ENCODE measurements around the gene OAS1.

OAS1 gene

DNA sequence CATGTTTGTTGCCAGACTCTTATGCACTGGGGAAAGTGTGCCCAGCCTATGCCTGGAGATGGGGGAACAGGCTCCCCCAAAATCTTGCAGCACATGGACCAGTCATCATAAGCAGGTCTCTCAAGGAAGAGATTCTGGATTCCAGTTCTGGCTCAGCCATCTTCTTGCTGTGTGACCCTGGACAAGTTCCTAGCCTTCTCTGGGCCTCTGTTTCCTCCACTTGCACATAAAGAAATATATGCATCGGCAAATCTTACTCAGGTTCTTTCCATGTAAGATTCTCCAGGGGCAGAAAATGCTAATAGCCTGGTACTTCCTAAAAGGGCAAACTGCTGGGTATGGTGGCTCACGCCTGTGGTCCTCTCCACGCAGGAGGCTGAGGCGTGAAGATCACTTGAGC is 38.8 kb downstream of the OAS1 start:
- no peak for TF ChIP-seq CEBPB (IDR thresholded peaks at IDR 0.05)
- no peak for TF ChIP-seq FOXM1 (IDR thresholded peaks at IDR 0.05; ENCODE audit: borderline replicate concordance, low read depth)
- no peak for TF ChIP-seq USF1 (IDR thresholded peaks at IDR 0.05)
- TF ChIP-seq ZBTB7A (IDR thresholded peaks at IDR 0.05; ENCODE audit: low read depth), result no peak
- no peak for TF ChIP-seq TCF12 (IDR thresholded peaks at IDR 0.05; ENCODE audit: low read depth)
- no peak for TF ChIP-seq CREB1 (IDR thresholded peaks at IDR 0.05; ENCODE audit: low read depth)
- no peak for TF ChIP-seq YY1 (IDR thresholded peaks at IDR 0.05; ENCODE audit: low read depth)
- TF ChIP-seq MAX (IDR thresholded peaks at IDR 0.05), result no peak
- TF ChIP-seq TAF1 (IDR thresholded peaks at IDR 0.05; ENCODE audit: low read depth), result no peak
- no peak for TF ChIP-seq RAD21 (IDR thresholded peaks at IDR 0.05; ENCODE audit: low read depth)
- TF ChIP-seq EGR1 (IDR thresholded peaks at IDR 0.05), result no peak
- TF ChIP-seq EP300 (IDR thresholded peaks at IDR 0.05; ENCODE audit: borderline replicate concordance), result no peak
- TF ChIP-seq TEAD4 (IDR thresholded peaks at IDR 0.05), result no peak
- no peak for TF ChIP-seq REST (IDR thresholded peaks at IDR 0.05; ENCODE audit: low read depth)
- no peak for TF ChIP-seq NFIC (IDR thresholded peaks at IDR 0.05)

GRCh38 chr12:112946236-112947000 is 39.7 kb downstream of the OAS1 start:
- no peak for TF ChIP-seq RAD21 (IDR thresholded peaks at IDR 0.05; ENCODE audit: low read depth)
- TF ChIP-seq MAX (IDR thresholded peaks at IDR 0.05), result no peak
- TF ChIP-seq USF1 (IDR thresholded peaks at IDR 0.05), result no peak
- no peak for TF ChIP-seq CEBPB (IDR thresholded peaks at IDR 0.05)
- TF ChIP-seq TEAD4 (IDR thresholded peaks at IDR 0.05), result no peak
- TF ChIP-seq CREB1 (IDR thresholded peaks at IDR 0.05; ENCODE audit: low read depth), result no peak
- no peak for TF ChIP-seq EP300 (IDR thresholded peaks at IDR 0.05; ENCODE audit: borderline replicate concordance)
- no peak for TF ChIP-seq EGR1 (IDR thresholded peaks at IDR 0.05)
- no peak for TF ChIP-seq REST (IDR thresholded peaks at IDR 0.05; ENCODE audit: low read depth)
- no peak for TF ChIP-seq FOXM1 (IDR thresholded peaks at IDR 0.05; ENCODE audit: borderline replicate concordance, low read depth)
- TF ChIP-seq TCF12 (IDR thresholded peaks at IDR 0.05; ENCODE audit: low read depth), result no peak
- TF ChIP-seq TAF1 (IDR thresholded peaks at IDR 0.05; ENCODE audit: low read depth), result no peak
- no peak for TF ChIP-seq YY1 (IDR thresholded peaks at IDR 0.05; ENCODE audit: low read depth)
- TF ChIP-seq NFIC (IDR thresholded peaks at IDR 0.05), result no peak
- TF ChIP-seq ZBTB7A (IDR thresholded peaks at IDR 0.05; ENCODE audit: low read depth), result no peak

DNA sequence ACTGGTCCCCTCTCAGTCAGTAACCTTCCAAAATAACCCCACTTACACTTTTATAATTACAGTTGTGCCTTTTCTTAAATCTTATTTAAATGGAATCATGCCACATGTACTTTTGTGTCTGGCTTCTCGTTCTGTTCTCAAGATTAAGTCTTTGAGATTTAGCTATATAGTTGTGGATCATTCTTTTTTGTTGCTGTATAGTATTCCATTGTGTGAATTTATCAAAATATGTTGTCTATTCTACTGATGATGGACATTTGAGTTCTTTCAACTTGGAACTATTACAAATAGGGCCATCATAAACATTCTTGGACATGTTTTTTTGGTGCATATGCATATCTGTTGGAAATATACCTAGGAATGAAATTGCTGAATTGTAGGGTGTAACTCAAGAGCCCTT is 40.6 kb downstream of the OAS1 start:
- no peak for TF ChIP-seq YY1 (IDR thresholded peaks at IDR 0.05; ENCODE audit: low read depth)
- no peak for TF ChIP-seq CEBPB (IDR thresholded peaks at IDR 0.05)
- no peak for TF ChIP-seq EGR1 (IDR thresholded peaks at IDR 0.05)
- TF ChIP-seq MAX (IDR thresholded peaks at IDR 0.05), result no peak
- no peak for TF ChIP-seq USF1 (IDR thresholded peaks at IDR 0.05)
- TF ChIP-seq EP300 (IDR thresholded peaks at IDR 0.05; ENCODE audit: borderline replicate concordance), result no peak
- no peak for TF ChIP-seq CREB1 (IDR thresholded peaks at IDR 0.05; ENCODE audit: low read depth)
- no peak for TF ChIP-seq REST (IDR thresholded peaks at IDR 0.05; ENCODE audit: low read depth)
- no peak for TF ChIP-seq FOXM1 (IDR thresholded peaks at IDR 0.05; ENCODE audit: borderline replicate concordance, low read depth)
- TF ChIP-seq TEAD4 (IDR thresholded peaks at IDR 0.05), result no peak
- no peak for TF ChIP-seq ZBTB7A (IDR thresholded peaks at IDR 0.05; ENCODE audit: low read depth)
- TF ChIP-seq RAD21 (IDR thresholded peaks at IDR 0.05; ENCODE audit: low read depth), result no peak
- TF ChIP-seq NFIC (IDR thresholded peaks at IDR 0.05), result no peak
- TF ChIP-seq TAF1 (IDR thresholded peaks at IDR 0.05; ENCODE audit: low read depth), result no peak
- TF ChIP-seq TCF12 (IDR thresholded peaks at IDR 0.05; ENCODE audit: low read depth), result no peak

All from Ishikawa (cell line).